Left ventricle myocardium inferior (tissue), 1 donor: ENCODE results near the gene CYLD. TPM values are rescaled to one million over a fixed set of nuclear protein-coding genes. Genes with fewer than 3 reads are reported as not detected.

Experiments
- DNase-seq: peaks from one replicate; pipeline ENCODE4 v3.0.0-alpha.2; 2020
- H3K27ac ChIP-seq: fragments of 200-600 bp; replicated peaks from 2 replicates; pipeline ENCODE4 v1.8.0; 2021
- H3K27me3 ChIP-seq: fragments of 200-600 bp; 2 replicates; pipeline ENCODE4 v1.8.0; 2021; ENCODE audit warnings: low read depth
- H3K36me3 ChIP-seq: fragments of 200-600 bp; 2 replicates; pipeline ENCODE4 v1.8.0; 2021
- H3K4me1 ChIP-seq: fragments of 200-600 bp; 2 replicates; pipeline ENCODE4 v1.8.0; 2021
- H3K4me3 ChIP-seq: fragments of 200-600 bp; 2 replicates; pipeline ENCODE4 v1.8.0; 2021; ENCODE audit warnings: mild to moderate bottlenecking, moderate library complexity
- H3K9me3 ChIP-seq: fragments of 200-600 bp; replicated peaks from 2 replicates; pipeline ENCODE4 v1.8.0; 2021
- intact Hi-C: fragments of 100-400 bp; cut with micrococcal nuclease; formaldehyde crosslinking; loops from one replicate; pipeline ENCODE4 v1.11.0; 2022
- total RNA-seq: library from RNA; stranded (reverse); fragmentation: NEBNext Ultra II Directional; extraction: Animal tissue kit (Norgen Biotek cat#: 25700); gene quantifications from one replicate; pipeline ENCODE4 v1.2.1, GENCODE V29; 2021
- TF ChIP-seq, protein P1 (sequence below): fragments of 200-600 bp; IDR thresholded peaks from 2 replicates; pipeline ENCODE4 v1.8.0; 2021; ENCODE audit warnings: antibody characterized with exemption, mild to moderate bottlenecking, borderline replicate concordance
- donor health status: DM: no; HTN: yes; CAD: no; lungs with severe emphysema.

Gene CYLD
- total RNA-seq, 1 donor from 2014 or later: 36.0 TPM

DNA sequence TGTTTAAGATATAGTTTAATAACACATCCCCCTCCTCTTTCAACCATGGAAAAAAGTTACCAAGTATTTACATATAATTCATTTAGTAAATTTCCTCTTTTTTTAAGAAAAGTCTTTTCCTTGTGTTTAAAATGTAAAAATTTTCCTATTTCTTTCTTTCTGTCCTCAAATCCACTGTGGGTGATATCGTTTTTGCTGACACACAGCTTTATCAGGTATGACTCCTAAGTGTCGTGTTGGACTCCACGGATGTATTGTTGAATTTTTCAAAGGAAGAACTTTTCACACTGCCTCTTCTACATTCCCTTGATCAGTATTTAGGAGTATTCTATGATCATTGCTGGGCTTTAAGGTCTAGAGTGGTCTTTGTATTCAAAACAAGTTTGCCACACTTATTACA, 33.1 kb downstream of the CYLD start:
- no peak for DNase-seq
- TF ChIP-seq, protein P1, sequence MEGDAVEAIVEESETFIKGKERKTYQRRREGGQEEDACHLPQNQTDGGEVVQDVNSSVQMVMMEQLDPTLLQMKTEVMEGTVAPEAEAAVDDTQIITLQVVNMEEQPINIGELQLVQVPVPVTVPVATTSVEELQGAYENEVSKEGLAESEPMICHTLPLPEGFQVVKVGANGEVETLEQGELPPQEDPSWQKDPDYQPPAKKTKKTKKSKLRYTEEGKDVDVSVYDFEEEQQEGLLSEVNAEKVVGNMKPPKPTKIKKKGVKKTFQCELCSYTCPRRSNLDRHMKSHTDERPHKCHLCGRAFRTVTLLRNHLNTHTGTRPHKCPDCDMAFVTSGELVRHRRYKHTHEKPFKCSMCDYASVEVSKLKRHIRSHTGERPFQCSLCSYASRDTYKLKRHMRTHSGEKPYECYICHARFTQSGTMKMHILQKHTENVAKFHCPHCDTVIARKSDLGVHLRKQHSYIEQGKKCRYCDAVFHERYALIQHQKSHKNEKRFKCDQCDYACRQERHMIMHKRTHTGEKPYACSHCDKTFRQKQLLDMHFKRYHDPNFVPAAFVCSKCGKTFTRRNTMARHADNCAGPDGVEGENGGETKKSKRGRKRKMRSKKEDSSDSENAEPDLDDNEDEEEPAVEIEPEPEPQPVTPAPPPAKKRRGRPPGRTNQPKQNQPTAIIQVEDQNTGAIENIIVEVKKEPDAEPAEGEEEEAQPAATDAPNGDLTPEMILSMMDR: no peak
- no peaks in the 10 kb centered on the region for H3K27me3 ChIP-seq
- H3K4me1 ChIP-seq: no peaks in the 10 kb centered on the region
- H3K4me3 ChIP-seq: no peak overlapping the region
- H3K27ac ChIP-seq: no peak overlapping the region
- intact Hi-C loops: no loop called here
- peaks cover 1% of the 10 kb centered on the region for H3K9me3 ChIP-seq
- H3K36me3 ChIP-seq: peaks cover 17% of the 10 kb centered on the region

DNA sequence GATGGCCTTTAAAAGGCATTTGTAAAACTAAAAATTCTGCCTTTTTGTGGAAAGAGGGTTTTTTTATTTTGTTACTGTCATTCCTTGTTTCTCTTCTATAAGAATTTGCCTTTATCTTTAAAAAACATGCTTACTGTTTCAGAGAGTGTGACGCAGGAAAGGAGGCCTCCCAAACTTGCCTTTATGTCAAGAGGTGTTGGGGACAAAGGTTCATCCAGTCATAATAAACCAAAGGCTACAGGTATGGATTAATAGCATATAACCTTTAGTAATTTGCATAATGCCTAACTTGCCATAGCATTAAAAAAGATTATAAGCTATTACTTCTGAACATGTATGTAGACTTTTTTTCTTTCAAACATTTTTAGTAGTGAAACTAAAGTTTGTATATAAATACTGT, 34.2 kb downstream of the CYLD start:
- no peak for DNase-seq
- no peaks in the 10 kb centered on the region for H3K9me3 ChIP-seq
- H3K27ac ChIP-seq: no peak overlapping the region
- intact Hi-C loops: no loop called here
- peaks cover 26% of the 10 kb centered on the region for H3K36me3 ChIP-seq
- no peaks in the 10 kb centered on the region for H3K4me1 ChIP-seq
- TF ChIP-seq, protein P1: no peak
- H3K27me3 ChIP-seq: no peaks in the 10 kb centered on the region
- H3K4me3 ChIP-seq: no peak overlapping the region

DNA sequence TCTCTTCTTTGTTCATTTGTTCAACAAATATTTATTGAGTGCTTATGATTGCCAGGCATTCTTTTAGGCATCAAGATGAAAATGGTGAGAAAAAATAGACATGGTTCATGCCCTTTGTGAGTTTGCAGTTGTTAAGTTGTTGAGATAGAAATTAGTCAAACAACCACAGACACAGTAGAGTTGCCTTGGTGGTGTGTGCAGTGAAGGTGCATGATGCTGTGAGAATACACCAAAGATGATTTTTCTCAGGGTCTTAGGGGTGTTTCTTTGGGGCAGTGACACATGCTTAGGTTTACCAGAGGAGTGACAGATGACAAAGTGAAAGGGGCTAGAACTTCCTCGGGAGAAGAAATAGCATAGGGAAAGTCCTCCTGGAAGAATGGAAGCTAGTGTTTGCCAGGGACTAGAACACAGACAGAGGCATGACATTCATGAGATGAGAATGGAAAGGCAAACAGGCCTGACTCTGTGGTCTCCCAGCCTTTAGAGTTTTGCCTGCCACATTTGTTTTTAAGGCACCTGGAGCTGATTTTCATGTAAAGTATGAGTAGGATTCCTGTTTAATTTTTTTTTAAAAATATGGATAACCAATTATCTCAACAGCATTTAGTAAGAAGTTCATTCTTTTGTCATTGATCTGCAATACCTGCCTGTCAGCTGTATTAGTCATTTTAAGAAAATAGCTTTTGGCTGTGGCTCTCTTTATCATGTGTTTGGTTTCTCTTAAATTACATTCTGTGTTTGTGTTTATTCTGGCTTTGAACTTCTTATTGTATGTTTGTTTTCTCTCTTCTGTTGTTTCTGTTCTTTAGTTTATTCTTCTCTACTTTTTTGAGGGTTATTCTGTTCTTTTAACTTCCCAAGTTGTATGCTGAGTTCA, 36.6 kb downstream of the CYLD start:
- no peak overlapping the region for H3K27ac ChIP-seq
- intact Hi-C loops: no loop called here
- no peaks in the 10 kb centered on the region for H3K9me3 ChIP-seq
- no peak for DNase-seq
- TF ChIP-seq, protein P1: no peak
- no peaks in the 10 kb centered on the region for H3K4me1 ChIP-seq
- H3K36me3 ChIP-seq: peaks cover 51% of the 10 kb centered on the region
- H3K4me3 ChIP-seq: no peak overlapping the region
- H3K27me3 ChIP-seq: no peaks in the 10 kb centered on the region

DNA sequence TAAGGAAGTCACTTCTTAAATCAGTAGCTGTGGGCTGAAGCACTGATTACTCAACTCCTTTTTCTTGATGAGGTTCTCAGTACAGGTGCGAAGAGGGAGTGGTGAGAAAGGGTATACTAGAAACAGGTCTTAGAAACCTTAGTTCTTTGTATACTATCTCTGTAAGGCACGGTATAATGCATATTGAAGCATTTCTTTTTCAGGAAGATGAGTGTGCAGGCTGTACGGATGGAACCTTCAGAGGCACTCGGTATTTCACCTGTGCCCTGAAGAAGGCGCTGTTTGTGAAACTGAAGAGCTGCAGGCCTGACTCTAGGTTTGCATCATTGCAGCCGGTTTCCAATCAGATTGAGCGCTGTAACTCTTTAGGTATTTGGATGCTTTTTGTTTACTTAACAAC, 39.2 kb downstream of the CYLD start:
- TF ChIP-seq, protein P1: no peak
- H3K36me3 ChIP-seq: peaks cover 76% of the 10 kb centered on the region
- intact Hi-C loops: no loop called here

DNA sequence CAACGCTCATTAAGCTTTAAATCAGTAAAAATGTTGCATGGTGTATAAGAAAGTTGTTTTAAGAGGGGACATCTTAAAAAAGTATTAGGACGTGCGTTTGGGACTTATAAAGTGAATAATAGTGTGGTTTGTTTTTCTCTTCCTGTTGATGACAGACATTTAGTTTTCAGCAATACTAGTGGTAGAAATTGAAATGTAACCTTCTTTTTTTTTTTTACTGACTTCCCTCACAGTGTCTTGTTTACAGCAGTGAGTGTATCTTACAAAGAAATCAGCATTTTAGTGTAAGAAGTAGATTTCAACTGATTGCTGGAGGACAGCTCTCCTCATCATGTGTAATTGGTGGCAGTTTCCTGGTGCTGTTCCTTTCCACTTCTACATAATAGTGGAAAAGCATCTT, 39.6 kb downstream of the CYLD start:
- no peak overlapping the region for H3K4me3 ChIP-seq
- no peak overlapping the region for H3K27ac ChIP-seq
- H3K36me3 ChIP-seq: peaks cover 81% of the 10 kb centered on the region
- no peaks in the 10 kb centered on the region for H3K4me1 ChIP-seq
- no peak for DNase-seq
- H3K9me3 ChIP-seq: no peaks in the 10 kb centered on the region
- H3K27me3 ChIP-seq: no peaks in the 10 kb centered on the region
- intact Hi-C loops: no loop called here
- TF ChIP-seq, protein P1: no peak

More for the DNA sequence above, 39.2 kb downstream of the CYLD start:
- H3K4me1 ChIP-seq: no peaks in the 10 kb centered on the region
- H3K27me3 ChIP-seq: no peaks in the 10 kb centered on the region
- H3K27ac ChIP-seq: no peak overlapping the region
- H3K4me3 ChIP-seq: no peak overlapping the region
- DNase-seq: no peak
- H3K9me3 ChIP-seq: no peaks in the 10 kb centered on the region
